ENCODE results near the gene TMEM225B.

DNA sequence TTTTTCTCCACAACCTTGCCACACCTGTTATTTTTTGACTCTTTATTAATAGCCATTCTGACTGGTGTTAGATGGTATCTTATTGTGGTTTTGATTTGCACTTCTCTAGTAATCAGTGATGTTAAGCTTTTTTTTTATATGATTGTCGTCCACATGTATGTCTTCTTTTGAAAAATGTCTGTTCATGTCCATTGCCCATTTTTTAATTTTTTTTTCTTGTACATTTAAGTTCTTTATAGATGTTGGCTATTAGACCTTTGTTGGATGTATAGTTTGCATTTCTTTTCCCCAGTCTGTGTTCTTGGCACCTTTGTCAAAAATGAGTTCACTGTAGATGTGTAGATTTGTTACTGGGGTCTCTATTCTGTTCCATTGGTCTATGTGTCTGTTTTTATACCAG, 47.5 kb downstream of the TMEM225B start:
- TF ChIP-seq POLR2A (IDR thresholded peaks at IDR 0.05) (no peak), CTCF (IDR thresholded peaks at IDR 0.05 in 4 of 5, conservative IDR thresholded peaks at IDR 0.05 in 1 of 5) (no peak)
